Hematopoietic multipotent progenitor cell (in vitro differentiated cells): ENCODE data around the gene P3R3URF. TPM values are rescaled to one million over a fixed set of nuclear protein-coding genes. Genes with fewer than 3 reads are reported as not detected.
A peak's percentile ranks its signal among the peaks of the same experiment; 100 is the strongest.

Source experiments
- DNase-seq, 3 donors: peaks; one replicate each; pipeline ENCODE4 v3.0.0-alpha.2; 2011 to 2015; ENCODE audit warnings: low read depth in 2 of 3, low spot score in 2 of 3
- small RNA-seq: library from RNA; depleted of rRNA; stranded (forward); fragments of <200 nt; gene quantifications from one replicate; pipeline ENCODE3, GENCODE V24; 2012
- total RNA-seq: library from RNA; depleted of rRNA; stranded (reverse); fragments of >200 nt; gene quantifications from one replicate; pipeline ENCODE4 v1.2.3, GENCODE V29; 2012

The P3R3URF gene
- total RNA-seq, 1 donor: not detected

DNA sequence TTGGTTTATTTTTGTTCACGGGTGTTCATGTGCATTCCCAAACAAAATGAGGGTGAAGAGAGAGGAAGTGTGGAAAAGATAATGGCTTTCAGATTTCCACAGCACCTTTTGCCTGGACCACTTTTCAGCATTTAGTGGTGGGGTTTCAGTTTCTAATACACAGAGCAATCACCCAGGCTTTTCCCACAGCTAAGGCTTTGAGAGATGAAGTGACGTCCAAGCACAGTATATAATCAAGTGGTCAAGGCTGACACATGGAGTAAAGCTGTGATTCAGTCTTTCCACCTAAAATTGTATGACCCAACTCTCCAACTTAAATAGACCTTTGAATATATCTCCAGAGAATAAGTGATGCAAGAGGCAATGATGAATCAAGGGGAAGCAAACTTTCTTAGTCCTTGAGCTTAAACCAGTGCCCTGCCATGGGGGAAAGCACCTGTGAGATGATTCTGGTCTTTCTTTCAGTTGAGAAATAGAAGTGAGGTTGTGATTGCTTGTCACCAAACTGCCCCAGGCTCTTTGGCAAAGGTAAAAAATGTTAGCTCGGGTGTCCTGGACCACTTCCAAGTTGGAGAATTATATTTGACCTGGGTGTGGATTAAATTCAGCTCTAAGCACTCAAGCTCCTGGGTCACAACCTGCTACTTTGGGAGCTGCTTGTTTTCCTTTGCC lies 41.5 kb downstream of the P3R3URF start:
- DNase-seq: no peak

DNA sequence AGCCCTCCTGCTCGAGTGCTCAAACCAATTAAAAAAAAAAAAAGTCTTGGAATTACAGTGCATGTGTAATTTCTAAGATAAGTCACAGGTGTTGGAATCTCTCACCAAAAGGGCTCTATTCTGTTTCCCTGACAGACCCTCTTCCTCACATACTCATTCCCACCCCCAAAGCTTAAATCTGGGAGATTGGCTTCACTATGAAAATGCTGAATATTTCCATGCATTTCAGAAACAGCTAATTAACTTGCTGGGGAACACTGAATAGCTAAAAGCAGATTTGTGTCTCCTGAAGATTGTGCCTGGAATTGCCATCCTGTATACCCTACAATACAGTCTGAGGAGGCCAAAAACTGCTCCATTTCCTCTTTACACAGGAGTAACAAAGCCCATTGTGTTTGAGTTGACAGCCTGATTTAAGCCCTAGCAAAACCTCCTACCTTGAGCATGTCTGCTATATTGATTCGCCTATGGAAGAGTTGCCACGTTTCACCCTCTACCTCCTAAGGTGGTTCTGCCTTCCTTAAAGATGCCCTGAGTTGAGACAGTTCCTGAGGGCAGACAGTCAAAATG lies 42.4 kb downstream of the P3R3URF start:
- no peak for DNase-seq

DNA sequence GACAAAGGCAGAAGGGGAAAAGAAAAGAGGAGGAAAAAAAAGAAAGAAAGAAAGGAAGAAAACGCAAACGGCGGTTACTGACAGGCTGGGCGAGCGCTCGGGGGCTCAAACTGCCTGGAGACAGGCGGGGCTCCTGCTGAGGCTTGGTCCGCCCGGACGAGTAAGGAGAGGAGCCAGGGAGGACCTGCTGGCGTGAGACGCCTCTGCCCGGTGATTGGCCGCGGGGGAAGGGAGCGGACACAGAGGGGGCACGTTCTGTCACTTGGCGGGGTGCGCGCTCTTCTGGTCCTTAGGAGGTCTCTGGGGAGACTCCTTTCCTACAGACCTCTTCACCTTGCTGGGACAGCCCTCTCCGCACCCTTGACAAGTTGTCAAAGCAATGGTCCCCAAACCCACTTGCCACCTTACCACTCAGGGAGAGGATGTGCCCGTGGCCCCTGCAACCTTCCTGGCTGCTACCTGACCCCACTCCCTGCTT lies 43.1 kb downstream of the P3R3URF start:
- no peak for DNase-seq

DNA sequence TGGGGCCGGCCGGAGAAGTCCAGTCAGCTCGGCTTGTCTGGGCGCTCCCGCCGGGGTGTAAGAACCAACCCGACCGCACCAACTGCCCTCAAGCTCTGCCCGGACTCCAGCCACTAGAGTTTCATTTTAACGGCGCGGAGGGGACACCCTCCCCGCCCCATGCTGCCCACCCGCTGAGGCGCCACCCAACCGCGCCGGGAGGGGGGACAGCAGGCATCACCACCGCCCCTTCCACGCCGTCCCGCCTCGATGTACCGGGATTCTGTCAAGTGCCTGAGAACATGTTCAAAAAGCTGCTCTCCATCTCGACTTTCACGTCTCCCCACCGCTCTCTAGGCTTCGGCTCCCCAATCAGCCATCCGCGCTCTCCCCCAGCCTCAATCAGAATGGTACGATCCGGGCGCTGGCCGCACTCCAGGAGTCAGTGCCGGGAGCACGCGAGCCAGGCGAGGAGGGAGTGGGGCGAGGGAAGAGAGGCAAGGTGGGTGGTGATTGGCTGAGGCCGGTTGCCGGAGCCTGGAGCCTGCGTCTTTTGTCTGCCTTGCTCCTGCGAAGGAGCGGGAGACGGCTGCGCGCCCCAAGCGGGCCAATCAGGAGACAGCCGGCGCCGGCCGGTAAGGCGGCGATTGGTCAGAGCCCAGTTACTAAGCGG lies 43.6 kb downstream of the P3R3URF start, which contains the start of gene PIK3R3:
Gene PIK3R3, minus strand, starts transcription at position 101 of the 652 bp plus-strand sequence. CDS start 677 bp downstream, outside the sequence.
- peak; percentile 54 to 99 (median 99) for DNase-seq

DNA sequence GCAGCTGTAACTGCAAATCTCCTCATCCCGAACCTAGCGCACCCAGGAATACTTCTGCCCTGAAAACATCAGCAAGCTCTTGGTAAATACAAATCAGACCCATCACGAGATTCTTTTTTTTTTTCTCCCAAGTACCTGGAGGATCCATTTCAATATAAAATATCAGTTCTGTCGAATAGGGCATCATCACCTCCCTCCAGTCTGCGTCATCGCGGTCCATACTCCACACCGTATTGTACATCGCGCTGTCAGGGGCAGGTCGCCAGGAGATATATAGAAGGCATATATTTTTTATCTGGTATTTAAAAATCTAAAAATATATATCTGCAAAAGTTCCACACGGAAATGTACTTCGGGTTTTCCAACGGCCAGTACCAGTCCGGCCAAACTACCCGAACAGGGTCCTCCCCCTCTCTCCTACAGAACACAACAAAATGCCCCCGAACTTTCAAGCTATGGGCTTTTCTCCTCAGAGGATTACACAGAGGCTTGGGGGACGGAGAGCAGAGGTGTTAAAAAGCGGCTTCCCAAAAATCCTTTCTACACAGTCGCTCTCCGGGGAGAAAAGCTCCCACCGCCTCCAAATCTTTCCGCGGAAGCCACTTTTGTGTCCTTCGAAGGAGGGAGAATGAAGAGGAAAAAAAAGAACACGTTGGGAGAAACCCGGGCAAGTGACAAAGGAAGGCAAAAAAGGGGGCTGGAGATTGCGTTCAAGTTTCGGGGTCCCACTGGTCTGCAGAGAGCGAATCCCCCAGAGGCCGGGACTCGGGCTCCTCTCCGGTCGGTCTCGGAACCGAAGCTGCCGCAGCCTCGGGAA lies 44.4 kb downstream of the P3R3URF start:
- peak in 2 of 3 donors; percentile 35 to 48 for DNase-seq

DNA sequence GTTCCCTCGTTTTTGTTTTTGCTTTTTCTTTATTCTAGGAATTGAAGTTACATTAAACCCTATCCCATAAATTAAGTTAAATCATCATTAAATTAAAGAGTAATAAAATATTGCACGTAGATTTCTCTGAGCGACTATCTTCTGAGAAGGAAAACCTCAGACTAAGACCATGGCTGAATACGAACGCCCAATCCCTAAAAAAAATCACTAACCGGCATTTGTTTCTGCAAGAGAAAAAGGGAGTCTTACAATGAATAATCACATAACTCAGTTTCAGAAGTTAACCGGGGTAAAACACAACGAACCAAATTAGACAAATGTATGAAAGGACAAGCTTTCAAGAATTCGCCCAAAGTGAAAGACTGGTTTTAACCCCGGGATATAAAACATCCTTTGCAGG lies 45.2 kb downstream of the P3R3URF start:
- peak in 2 of 3 donors; percentile 16 to 35 for DNase-seq

DNA sequence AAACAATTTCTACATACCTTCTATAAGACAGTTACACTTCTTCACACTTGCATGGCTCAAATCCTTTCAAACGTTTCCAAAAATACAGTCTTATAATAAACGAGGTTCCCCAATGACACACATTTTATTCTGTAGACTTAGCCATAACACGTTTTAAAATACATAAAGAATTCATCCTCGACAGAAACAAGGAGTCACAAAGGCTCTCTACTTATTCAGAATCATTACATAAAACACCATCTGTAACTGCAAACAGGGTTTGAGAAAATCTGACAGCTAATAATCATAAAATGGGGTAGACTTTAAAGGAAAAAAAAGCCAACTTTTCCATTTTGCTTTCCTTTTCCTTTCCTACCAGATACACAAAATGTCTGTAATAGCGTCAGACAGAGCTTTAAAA lies 45.7 kb downstream of the P3R3URF start:
- DNase-seq: peak in 2 of 3 donors; percentile 7 to 30

DNA sequence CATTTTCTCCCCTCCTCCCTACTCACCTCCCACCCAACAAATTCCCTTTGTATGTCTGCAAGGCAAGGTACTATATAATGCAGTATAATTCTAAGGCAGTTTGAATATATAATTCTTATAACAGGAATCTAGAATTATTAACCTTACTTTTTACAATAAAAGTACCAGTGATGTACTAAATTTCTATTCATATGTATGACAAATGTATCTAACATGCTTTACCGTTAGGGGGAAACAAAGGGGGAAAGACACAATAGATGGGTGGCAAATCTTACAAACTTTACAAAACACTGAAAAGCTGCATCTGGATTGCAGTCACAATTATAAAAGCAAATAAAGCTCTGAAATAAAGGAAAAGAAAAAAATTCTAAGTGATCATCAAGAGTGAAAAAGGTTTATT lies 46.2 kb downstream of the P3R3URF start:
- DNase-seq: peak in 1 of 3 donors; percentile 4

DNA sequence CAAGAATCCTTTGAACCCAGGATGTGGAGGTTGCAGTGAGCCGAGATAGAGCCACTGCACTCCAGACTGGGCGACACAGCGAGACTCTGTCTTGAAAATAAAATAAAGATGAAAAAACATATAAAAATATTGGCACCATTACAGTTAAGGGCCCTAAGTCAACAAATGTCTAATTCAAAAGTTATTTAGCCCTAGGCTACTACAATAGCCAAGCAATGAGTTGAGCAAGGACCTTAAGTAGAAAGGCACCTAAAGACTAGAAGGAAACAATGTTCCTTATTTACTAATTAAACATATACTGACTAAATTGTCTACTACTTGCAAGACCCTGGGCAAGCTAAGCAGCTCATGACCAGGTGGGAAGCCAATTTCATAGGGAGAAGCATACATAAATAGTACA lies 47.9 kb downstream of the P3R3URF start:
- DNase-seq: no peak

Small RNAs within 50 kb of the gene (small RNA-seq; reads per million reads assigned to genes)
- not detected for gene AL672043.1

Other genes with a start within 250 kb of the P3R3URF start
- 3.5 TPM for gene PIK3R3, start 43.9 kb downstream of the P3R3URF start, total RNA-seq
- not detected for gene TSPAN1, start 1.4 kb downstream of the P3R3URF start, total RNA-seq
- gene POMGNT1, start 21.9 kb upstream of the P3R3URF start, total RNA-seq: 42.0 TPM
- 8.9 TPM for gene LURAP1, start 26.8 kb upstream of the P3R3URF start, total RNA-seq
- gene RAD54L, start 71.3 kb upstream of the P3R3URF start, total RNA-seq: 3.0 TPM
- 96.7 TPM for gene LRRC41, start 127.1 kb upstream of the P3R3URF start, total RNA-seq
- gene UQCRH, start 127.2 kb upstream of the P3R3URF start, total RNA-seq: 233 TPM
- gene NSUN4, start 164.3 kb upstream of the P3R3URF start, total RNA-seq: 34.7 TPM
- 14.8 TPM for gene FAAH, start 217.8 kb upstream of the P3R3URF start, total RNA-seq